ENCODE data around the gene HNRNPA3.
"Not testable (repeated sequence)": the region's sequence is repeated elsewhere in the genome, so short reads cannot be mapped to it uniquely, and the experiment has no call there.

The HNRNPA3 gene

GRCh38 chr2:177180269-177181000 is 32.2 kb upstream of the HNRNPA3 start:
- no peak for TF ChIP-seq POLR2A (IDR thresholded peaks at IDR 0.05; ENCODE audit: low read depth, low read length)
- no peak for FAIRE-seq

GRCh38 chr2:177183860-177184259 is 28.7 kb upstream of the HNRNPA3 start:
- FAIRE-seq, result no peak
- no peak for DNase-seq (ENCODE audit: insufficient read length, low spot score)
- TF ChIP-seq POLR2A (IDR thresholded peaks at IDR 0.05; ENCODE audit: low read depth, low read length), result no peak

More at GRCh38 chr2:177180269-177181000, 32.2 kb upstream of the HNRNPA3 start:
- DNase-seq (ENCODE audit: insufficient read length, low spot score), result no peak

GRCh38 chr2:177184606-177185005 is 28.0 kb upstream of the HNRNPA3 start:
- no peak for TF ChIP-seq POLR2A (IDR thresholded peaks at IDR 0.05; ENCODE audit: low read depth, low read length)
- DNase-seq (ENCODE audit: insufficient read length, low spot score), result no peak
- no peak for FAIRE-seq

GRCh38 chr2:177186038-177186437 is 26.6 kb upstream of the HNRNPA3 start:
- DNase-seq (ENCODE audit: insufficient read length, low spot score); FAIRE-seq: not testable (repeated sequence)

GRCh38 chr2:177187631-177188312 is 24.8 kb upstream of the HNRNPA3 start:
- TF ChIP-seq POLR2A (IDR thresholded peaks at IDR 0.05; ENCODE audit: low read depth, low read length), result no peak
- DNase-seq (ENCODE audit: insufficient read length, low spot score), result no peak
- FAIRE-seq, result peak; percentile 30

- no peak for TF ChIP-seq POLR2A (IDR thresholded peaks at IDR 0.05; ENCODE audit: low read depth, low read length)
- FAIRE-seq (no peak), DNase-seq (ENCODE audit: insufficient read length, low spot score) (no peak)
Measured at GRCh38 chr2:177188482-177189469, 23.8 kb upstream of the HNRNPA3 start.

- TF ChIP-seq POLR2A (IDR thresholded peaks at IDR 0.05; ENCODE audit: low read depth, low read length), result no peak
- FAIRE-seq (no peak), DNase-seq (ENCODE audit: insufficient read length, low spot score) (no peak)
Measured at GRCh38 chr2:177190941-177191340, 21.7 kb upstream of the HNRNPA3 start.

GRCh38 chr2:177192788-177193187 is 19.8 kb upstream of the HNRNPA3 start:
- TF ChIP-seq POLR2A (IDR thresholded peaks at IDR 0.05; ENCODE audit: low read depth, low read length), result no peak
- no peak for FAIRE-seq

GRCh38 chr2:177193240-177193639 is 19.4 kb upstream of the HNRNPA3 start:
- FAIRE-seq (no peak), DNase-seq (ENCODE audit: insufficient read length, low spot score) (no peak)
- no peak for TF ChIP-seq POLR2A (IDR thresholded peaks at IDR 0.05; ENCODE audit: low read depth, low read length)

More at GRCh38 chr2:177192788-177193187, 19.8 kb upstream of the HNRNPA3 start:
- no peak for DNase-seq (ENCODE audit: insufficient read length, low spot score)

- TF ChIP-seq POLR2A (IDR thresholded peaks at IDR 0.05; ENCODE audit: low read depth, low read length), result no peak
- DNase-seq (ENCODE audit: insufficient read length, low spot score) (no peak), FAIRE-seq (no peak)
Measured at GRCh38 chr2:177195194-177195593, 17.4 kb upstream of the HNRNPA3 start.

GRCh38 chr2:177200419-177200818 is 12.2 kb upstream of the HNRNPA3 start:
- not testable (repeated sequence) for FAIRE-seq

GRCh38 chr2:177201919-177202346 is 10.7 kb upstream of the HNRNPA3 start:
- FAIRE-seq (peak; percentile 41), DNase-seq (ENCODE audit: insufficient read length, low spot score) (no peak)

More at GRCh38 chr2:177200419-177200818, 12.2 kb upstream of the HNRNPA3 start:
- not testable (repeated sequence) for DNase-seq (ENCODE audit: insufficient read length, low spot score)

GRCh38 chr2:177204417-177204816 is 8.2 kb upstream of the HNRNPA3 start:
- FAIRE-seq, result no peak
- no peak for DNase-seq (ENCODE audit: insufficient read length, low spot score)
- TF ChIP-seq POLR2A (IDR thresholded peaks at IDR 0.05; ENCODE audit: low read depth, low read length), result no peak

More at GRCh38 chr2:177201919-177202346, 10.7 kb upstream of the HNRNPA3 start:
- TF ChIP-seq POLR2A (IDR thresholded peaks at IDR 0.05; ENCODE audit: low read depth, low read length), result no peak

GRCh38 chr2:177207101-177207500 is 5.5 kb upstream of the HNRNPA3 start:
- no peak for DNase-seq (ENCODE audit: insufficient read length, low spot score)
- FAIRE-seq, result no peak
- no peak for TF ChIP-seq POLR2A (IDR thresholded peaks at IDR 0.05; ENCODE audit: low read depth, low read length)
